ENCODE measurements around the gene RRP1.
A peak's percentile ranks its signal among the peaks of the same experiment; 100 is the strongest.

RRP1 gene

DNA sequence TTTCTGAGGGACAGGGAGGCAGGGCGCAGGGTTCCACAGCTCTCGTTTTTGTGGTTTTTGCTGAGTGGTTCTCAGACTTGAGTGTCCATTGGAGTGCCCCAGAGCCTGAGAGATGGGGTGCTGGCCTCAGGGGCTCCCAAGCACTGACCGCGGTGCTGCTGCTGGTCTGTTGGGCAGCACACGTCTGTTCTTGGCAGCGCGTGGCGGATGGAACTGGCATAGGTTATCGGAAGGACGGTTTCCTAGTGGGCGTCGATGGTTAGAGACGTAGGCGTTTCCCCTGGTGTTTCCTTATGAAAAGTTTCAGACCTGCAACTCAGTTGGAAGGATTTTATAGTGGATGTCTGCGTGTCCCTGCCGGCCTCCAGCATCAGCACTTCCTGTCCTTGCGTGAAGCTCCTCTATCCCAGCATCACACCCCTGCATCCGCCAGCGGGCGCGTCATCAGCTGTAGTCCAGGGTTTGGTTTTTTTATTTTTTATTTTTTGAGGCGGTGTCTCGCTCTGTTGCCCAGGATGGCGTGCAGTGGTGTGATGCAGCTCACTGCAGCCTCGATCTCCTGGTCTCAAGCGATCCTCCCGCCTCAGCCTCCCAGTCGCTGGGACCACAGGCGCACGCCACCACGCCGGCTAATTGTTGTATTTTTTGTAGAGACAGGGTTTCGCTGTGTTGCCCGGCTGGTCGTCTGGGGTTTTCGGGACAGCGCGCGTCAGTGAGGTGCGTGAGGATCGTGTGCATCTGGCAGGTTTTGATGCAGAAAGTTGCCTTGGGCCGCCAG, 11.8 kb downstream of the RRP1 start:
- no peak for DNase-seq (ENCODE audit: low read depth)

DNA sequence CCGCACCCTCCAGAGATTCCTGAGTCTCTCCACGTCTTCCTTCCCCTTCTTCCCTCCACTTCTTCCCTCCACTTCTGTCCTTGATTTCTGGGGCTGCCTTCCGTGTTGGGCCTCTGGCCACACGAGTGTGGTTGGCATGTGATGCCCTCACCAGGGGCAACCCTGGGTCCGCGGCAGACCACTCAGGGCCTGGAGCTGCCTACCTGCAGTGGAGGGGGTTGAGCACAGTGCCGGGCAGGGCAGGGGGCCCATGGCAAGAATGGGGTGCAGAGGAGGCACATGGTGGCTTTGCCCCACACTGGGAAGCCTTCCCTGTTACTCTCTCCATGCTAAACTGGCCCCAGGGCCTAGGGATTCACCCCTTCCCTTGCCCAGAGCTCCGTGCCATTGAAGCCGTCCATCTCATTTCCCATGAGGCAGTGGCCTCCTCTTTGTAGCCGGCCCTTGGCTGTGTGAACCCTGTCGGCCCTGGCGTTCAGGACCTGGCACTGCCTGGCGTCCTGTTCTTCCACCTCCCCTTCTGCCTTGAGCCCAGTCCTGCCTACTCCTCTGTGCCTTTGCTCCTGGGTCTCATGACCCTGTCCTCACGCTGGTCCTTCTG, 13.4 kb downstream of the RRP1 start:
- DNase-seq (ENCODE audit: low read depth) = no peak

DNA sequence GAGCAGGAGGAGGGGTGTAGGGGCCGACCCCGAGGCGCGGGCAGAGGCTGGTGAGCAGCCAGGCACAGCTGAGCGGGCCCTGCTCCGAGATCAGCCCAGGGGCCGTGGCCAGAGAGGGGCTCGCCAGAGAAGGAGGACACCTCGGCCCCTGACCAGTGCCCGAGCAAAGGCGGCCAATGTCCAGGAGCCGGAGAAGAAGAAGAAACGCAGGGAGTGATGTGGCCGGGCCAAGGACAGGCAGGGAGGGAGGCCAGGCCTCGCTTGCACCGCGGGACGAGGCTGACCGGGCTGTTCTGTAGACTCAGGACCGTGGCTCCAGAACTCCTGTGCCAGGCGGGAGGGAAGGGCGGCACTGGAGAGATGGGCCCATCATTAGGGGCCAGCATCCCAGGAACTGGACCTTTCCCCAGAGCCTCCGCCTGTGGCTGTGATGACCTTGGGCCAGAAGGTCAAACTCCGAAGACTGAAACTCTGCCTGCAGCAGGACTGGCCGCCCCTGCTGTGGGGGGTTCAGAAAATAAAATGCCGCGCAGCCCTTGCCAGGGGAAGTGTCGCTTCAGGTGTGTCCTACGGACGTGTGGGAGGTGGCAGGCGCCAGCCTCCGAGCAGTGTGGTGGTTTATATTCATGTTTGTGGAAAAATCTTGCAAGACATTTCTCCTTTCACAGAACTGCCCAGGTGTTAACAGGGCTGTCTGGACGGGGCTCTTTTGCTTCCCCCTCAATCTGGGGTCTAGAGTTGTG, 14.4 kb downstream of the RRP1 start:
- DNase-seq (ENCODE audit: low read depth) = no peak

DNA sequence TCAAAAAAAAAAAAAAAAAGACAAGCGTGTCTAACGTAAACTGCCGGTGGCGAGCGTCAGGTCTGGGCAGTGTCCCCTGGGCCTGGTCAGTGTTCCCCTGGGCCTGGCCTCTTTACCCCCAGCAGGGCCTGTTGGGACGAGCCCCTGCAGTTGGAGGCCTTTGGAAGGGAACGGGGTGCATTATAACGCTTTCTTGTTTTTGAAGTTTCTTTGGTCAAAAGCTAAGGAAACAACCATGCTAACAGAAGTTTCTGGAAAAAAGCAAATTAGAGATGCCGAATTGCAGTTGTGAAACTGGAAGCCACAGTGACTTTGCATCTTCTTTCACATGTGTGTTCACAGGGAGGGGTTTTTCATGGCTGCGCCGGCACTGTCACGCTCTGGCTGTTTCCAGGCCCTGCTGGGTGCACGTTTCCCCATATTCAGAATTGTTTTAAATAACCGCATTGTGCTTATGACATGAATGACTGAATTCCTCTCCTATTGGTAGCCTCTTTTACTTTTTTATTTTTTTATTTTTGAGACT, 16.0 kb downstream of the RRP1 start:
- DNase-seq (ENCODE audit: low read depth) = no peak

DNA sequence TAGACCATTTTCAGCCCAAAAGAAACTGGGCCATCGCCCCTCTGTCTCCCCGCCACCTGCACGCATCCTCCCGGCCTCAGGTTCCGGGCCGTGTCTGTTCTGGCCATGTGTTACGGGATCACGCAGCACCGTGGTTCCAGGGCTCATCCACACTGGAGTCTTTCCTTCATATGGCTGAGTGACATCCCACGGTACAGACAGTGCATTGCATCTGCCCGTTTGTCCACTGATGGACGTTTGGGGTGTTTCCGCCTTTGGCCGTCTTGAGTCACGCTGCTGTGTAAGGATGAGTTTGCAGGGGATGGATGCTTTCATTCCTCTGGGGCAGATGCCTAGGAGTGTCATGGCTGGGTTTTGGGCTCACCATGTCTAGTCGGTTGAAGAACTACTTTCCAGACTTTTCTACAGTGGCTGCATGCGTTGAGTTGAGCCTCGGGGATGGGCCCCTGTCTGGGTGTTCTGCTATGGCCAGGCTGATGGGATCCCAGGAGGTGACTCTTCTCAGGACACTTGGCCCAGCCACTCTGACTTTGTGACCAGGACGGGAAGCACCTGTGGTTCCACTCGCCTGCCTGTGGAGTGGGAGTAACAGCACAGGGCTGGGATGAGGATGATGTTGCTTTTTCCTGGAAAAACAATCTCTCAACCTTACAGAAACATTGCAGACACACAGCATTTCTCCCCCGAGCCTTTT, 16.8 kb downstream of the RRP1 start:
- DNase-seq (ENCODE audit: low read depth) = no peak

DNA sequence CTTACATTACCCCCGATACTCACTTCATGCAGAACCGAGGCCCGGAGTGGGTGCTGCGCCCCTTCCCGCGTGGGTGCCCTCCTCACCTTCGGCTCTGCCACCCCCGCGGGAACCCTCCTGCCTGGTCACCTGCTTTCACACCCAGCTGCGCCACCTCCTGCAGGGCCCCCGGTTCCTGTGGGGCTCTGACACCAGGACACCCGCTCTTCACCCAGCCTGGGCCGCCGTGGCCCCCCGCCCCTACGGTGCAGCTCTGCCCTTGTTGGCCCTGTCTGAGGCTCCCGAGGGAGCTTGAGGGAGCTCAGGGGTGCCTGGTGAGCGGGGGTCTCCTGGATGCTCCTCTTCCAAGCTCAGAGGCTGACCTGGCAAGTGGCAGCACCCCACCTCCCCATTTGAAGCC, 19.0 kb downstream of the RRP1 start:
- DNase-seq (ENCODE audit: low read depth) = no peak

DNA sequence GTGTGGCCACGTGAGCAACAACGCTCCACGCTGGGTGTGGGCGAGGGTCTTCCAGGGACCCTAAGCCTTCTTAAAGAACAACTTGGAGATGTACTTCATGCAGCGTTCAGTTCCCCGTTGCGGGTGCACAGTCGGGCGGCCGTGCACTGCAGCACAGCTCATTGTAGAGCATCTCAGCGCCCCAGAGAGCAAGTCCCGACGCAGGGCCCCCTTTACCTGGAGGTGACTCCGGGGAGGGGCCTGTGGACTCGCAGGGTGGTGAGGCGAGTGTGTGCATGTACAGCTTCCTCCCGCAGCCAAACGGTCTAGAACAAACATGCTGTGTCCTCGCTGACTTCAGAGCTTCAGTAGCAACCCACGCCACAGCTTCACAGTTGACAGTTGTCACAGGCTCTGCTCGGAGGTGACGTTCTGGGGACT, 19.5 kb downstream of the RRP1 start:
- DNase-seq (ENCODE audit: low read depth) = no peak

DNA sequence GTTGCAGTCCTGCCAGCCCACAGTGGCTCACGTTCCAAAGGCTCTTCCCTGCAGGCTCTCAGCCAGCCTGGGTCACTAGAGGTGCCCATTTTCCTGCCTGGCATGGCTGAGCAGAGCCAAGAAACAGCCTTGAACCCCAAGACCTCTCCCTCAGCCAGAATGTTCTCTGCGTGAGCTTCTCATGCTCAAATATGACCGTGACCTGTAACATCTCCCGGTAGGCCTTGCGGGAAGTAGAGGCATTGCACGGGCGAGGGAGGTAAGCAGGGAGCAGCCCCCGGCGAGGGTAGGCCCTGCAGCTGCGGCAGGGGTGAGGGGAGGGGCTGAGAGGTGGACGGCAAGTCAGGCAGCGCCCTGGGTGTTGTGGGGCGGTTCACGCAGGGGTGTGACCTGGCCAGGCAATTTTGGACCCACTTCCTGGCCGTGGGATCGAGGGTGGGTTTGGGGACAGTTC, 20.0 kb downstream of the RRP1 start:
- no peak for DNase-seq (ENCODE audit: low read depth)

DNA sequence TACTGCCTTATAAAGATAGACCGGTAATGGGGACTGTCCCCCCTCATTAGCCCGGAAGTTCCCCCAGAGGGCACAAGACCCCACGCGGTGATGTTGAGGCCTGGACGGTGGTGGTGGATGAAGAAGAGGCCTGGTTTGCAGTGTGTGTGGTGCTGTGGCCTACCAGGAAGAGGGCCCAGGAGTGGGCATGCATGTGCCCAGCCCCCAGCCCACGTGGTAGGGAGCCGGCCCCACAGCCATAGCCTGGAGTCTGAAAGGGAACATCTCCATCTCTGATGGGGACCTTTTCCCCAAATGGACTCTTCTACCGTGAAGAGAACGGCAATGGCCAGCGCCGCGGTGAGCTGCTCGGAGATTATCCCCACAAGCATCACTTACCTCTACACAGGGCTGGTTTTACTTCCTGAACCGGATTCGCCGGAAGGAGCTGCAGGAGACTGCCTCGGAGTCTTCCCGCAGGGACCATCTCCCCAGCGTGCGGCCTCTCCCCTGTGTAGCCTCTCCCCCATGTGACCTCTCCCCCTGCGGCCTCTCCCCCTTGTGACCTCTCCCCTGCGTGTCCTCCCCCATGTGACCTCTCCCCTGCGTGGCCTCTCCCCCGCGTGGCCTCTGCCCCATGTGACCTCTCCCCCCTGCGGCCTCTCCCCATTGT, 20.6 kb downstream of the RRP1 start:
- no peak for DNase-seq (ENCODE audit: low read depth)

DNA sequence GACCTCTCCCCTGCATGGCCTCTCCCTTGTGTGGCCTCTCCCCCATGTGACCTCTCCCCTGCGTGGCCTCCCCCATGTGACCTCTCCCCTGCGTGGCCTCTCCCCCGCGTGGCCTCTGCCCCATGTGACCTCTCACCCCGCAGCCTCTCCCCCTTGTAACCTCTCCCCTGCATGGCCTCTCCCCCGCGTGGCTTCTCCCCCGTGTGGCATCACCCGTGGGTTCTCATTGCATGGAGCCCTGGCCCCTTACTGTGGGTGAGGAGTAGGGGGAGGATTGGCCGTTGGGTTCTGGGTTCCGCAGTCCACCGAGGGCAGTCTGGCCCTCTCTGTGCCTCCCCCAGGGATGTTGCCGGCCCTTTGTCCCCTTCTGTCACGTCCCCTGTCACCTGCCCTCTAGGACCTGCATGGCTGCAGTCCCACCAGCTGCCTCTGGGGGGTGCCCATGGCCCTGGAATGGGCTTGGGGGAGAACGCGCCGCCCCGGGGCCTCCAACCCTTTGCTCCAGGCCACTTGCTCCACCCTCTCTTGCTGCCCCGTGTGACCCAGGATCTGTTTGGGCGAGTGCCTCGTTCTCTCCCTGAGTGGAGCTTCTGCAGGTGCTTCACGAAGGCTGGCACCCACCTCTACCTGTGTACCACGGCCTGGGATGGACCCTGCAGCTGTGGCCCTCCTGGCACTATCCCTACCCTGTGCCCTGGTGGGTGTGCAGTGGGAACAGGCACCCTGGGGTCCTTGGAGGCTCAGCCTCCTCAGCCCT, 21.3 kb downstream of the RRP1 start:
- peak; percentile 79 for DNase-seq (ENCODE audit: low read depth)

DNA sequence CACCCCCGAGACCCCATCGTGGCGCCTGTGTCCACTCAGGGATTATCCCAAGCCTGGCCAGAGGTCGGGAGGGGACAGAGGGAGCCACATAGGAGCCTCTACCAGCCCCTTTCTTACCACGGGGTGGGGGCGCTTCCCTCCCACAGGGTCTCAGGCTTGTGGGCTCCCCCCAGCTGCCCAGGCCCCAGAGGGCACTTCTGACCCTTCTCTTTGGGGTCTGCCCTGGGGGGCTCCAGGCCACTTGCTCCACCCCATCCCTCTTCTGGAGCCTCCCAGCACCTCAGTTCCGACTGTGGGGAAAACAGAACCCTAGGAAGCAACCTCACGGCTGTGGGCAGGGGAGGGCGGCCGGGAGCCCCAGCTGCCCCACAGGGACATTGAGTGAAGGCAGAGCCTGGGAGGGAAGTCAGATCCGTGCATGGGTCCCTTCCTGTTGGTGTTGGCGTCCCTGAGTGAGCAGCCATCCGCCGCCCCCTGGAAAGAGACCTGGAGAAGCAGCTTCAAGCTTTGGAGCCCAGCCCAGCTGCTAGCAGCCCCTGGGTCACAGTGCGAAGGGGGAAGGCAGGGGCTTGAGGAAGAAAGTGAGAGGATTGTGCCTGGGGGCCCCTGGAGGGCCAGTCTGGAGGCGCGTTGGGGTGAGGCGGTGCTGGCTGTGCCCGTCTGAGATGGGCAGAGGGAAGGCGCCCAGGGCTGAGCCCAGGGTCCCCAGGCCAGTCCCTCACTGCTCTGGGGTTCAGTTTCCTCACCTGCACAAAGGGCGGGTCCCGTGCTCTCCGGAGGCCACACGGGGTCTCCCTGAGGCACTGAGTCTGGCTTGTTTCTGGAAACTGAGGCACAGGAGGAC, 22.1 kb downstream of the RRP1 start:
- DNase-seq (ENCODE audit: low read depth) = no peak

DNA sequence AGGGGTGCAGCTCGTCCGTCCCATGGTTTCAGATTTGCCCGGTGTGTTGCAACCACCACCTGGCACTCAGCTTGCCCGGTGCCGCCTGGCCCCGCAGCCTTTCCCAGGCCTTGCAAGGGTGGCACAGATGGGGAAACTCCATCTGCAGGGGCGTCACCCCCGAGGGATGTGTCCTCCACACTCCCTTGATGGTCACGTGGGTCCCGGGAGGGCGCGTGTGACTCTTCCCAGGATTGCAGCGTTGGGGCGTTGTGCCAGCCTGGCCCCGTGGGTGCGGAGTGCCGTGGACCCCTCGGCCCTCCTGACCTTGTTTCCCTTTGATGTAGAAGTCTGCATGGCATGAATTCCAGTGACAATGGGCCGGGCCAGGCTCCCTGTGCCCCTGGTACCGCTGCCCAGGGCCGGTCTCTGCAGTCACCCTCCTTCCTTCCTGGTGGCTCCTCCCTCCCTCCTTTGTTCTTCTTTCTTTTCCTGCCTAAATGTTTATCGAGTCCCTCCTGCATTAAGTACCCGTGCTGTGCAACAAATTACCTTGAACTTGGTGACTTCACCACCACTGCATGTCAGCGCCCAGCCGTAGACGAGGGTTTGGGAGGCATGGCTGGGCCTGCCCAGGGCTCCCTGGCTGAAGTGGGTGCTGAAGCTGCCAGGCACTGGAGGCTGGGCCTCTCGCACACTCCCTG, 22.9 kb downstream of the RRP1 start:
- DNase-seq (ENCODE audit: low read depth) = no peak

DNA sequence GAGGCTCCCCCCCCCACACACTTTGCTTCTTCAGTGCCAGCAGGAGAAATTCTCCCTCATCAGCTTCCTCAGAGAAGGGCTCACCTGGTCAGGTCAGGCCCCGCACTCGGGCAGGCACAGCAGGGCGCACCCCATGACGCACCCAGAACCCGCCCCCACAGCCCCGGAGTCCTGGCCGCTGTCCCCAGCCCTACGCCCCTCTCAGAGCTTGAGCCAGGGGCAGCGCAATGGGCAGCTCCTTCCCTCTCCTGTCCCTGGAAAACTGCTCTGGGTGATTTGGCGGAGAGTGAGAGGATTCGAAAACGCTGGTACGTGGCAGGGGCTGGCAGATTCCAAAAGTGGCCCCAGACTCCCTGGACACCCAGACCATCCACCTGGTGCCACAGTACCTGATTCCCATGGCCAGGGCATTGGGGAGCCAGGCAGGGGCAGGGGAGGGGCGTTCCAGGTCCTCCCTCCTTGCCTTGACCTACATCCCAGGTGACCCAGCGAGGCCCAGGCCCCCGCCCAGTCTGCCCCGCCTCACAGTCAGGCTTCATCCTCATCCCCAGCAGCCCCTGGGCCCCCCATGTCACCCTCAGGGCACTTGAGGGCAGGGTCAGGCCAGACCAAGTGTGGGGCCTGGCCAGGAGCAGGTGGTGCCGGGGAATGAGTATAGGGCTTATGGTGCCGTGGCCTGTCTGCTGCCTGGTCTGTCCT, 23.7 kb downstream of the RRP1 start:
- no peak for DNase-seq (ENCODE audit: low read depth)

DNA sequence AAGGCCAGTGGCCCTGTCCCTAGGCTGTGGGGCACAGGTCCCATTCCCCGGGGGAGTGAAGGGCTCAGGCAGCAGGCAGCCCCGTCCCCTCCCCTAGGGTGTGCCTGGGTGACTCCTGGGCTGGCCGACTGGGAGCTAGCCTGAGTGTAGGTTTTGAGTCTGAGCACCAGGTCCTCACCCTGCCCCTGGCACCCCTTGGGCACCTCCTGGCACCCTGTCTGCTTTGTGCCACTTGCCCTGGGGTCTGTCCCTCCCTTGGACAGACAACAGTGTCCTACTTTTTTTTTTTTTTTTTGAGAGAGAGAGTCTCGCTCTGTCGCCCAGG, 24.2 kb downstream of the RRP1 start:
- no peak for DNase-seq (ENCODE audit: low read depth)

DNA sequence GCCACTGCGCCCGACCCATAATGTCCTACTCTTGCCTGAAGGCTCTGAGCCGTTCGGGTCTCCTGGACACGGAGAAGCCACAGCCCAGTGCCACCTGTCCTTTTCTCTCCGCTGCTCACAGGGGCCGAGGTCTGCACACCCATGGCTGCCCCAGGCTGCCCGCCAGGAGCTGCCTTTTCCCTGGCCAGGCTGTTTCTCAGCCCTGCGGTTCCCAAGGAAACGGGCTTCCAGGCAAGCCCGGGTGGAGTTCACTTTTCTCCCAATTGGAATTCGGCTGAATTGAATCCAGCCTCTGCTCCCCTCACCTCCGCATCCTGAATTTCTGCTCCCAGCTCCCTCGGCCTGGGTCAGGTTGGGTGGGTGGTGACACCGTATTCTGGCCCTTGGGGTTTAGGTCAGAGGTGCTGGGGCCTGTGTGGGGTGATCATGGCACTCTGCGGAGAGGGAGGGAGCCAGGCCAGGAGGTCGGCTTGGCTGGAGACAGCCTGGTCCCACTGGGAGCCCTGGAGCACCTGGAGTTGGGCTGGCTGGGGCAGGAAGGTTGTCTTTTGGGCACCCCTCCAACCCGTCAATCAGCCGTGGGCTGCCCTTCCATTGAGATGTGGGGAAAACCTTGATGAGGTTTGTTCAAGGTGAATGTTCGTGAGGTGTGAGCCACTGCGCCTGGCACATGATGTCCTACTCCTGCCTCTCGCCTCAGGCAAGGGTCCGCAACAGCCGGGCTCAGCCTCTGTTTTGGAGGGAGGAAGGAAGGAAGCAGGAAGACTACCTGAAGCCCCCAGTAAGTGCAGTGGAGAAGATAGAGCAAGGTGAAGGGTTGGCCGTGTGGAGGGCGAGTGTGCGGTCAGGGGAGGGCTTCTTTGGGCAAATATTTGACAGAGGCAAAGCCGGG, 25.1 kb downstream of the RRP1 start:
- no peak for DNase-seq (ENCODE audit: low read depth)

DNA sequence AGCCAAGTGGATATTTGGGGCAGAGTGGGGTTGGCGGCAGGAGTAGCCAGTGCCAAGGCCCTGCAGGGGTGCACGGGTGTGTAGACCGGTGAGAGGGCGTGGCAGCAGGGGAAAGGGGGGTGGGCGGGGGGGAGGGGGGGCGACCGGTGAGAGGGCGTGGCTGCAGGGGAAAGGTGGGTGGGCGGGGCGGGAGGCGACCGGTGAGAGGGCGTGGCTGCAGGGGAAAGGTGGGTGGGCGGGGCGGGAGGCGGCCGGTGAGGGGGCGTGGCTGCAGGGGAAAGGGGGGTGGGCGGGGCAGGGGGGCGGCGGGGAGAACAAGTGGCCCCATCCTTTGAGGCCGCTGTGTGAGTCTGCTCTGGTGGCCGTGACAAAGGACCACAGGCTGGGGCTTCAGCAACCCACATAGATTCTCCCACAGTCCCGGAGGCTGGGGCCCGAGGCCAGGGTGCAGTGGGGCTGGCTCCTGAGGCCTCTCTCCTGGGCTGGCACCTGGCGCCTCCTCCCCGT, 25.8 kb downstream of the RRP1 start:
- no peak for DNase-seq (ENCODE audit: low read depth)

DNA sequence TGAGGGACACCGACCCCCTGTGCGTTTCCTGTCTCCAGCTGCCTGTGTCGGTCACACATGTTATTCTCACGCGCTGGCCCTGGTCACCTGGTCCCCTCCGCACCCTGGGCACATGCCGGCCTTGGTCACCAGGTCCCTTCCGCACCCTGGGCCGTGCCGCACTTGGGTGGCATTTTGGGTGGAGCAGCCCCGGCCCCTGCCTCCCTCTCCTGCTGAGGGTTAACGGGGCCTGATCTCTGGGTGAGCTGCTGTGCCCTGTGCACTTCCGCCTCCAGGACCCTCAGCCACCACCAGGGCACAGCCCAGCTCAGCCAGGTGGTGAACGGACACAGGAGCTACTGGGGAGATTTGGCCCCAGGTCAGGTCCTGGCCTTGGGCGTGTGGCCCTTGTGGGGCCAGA, 26.6 kb downstream of the RRP1 start:
- no peak for DNase-seq (ENCODE audit: low read depth)

DNA sequence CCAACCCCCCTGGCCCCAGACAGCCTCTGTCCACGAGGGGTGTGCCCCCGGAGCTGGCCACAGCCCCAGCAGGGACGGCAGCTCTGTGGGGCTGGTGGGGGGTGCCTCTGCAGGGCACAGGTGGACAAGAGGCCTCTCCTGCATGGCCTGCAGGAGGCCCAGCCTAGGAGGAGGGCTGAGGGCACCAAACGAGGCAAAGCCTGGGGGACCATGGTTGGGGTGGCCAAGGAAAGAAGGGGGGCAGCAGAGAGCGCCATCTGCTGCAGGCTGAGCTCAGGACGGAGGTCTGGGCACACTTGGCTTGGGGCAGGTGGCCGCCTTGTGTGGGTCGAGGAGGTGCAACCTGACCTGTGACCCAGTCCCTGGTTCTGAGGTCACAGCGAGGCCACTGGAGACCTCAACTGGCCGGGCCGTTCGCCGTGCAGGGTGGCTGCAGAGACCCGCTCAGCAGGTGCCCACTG, 27.3 kb downstream of the RRP1 start:
- no peak for DNase-seq (ENCODE audit: low read depth)

All from stimulated activated CD8-positive, alpha-beta memory T cell treated with anti-CD3 and anti-CD28 coated beads, Interleukin-12 subunit alpha, Interleukin-12 subunit beta, amount 100 ng/mL, for 1 hour (primary cell).